Aorta (tissue), 5 donors: ENCODE results near the gene SLC2A6. TPM values are rescaled to one million over a fixed set of nuclear protein-coding genes. Genes with fewer than 3 reads are reported as not detected.
A peak's percentile ranks its signal among the peaks of the same experiment; 100 is the strongest.

Experiments used
- ATAC-seq: fragments of 200-7000 bp; cut with Tn5 transposase; one replicate; pipeline ENCODE4 v1.9.1; 2022; ENCODE audit warnings: moderate library complexity; ENCODE audit not compliant: low FRiP score
- DNase-seq, 2 donors: peaks; one replicate each; pipeline ENCODE4 v3.0.0-alpha.2; 2020
- H3K27ac ChIP-seq, 2 donors: one replicate each; pipeline ENCODE4 v1.5.1; 2013; ENCODE audit warnings: low read length in 2 of 2, mild to moderate bottlenecking in 2 of 2, moderate library complexity in 2 of 2, control low read depth in 1 of 2, inconsistent platforms in 1 of 2, low read depth in 1 of 2
- H3K27me3 ChIP-seq, 2 donors: one replicate each; pipeline ENCODE4 v1.6.1; 2013; ENCODE audit warnings: control low read depth in 1 of 2, low read length in 1 of 2, mild to moderate bottlenecking in 1 of 2, moderate library complexity in 1 of 2; ENCODE audit not compliant: insufficient read depth in 2 of 2, control insufficient read depth in 1 of 2
- H3K36me3 ChIP-seq, 2 donors: one replicate each; pipeline ENCODE4 v1.6.1; 2013; ENCODE audit warnings: control low read depth in 1 of 2, low read length in 1 of 2, mild to moderate bottlenecking in 1 of 2; ENCODE audit not compliant: insufficient read depth in 2 of 2, control insufficient read depth in 1 of 2
- H3K4me1 ChIP-seq, 2 donors: one replicate each; pipeline ENCODE4 v1.6.1; 2013; ENCODE audit warnings: low read length in 2 of 2, control low read depth in 1 of 2, mild to moderate bottlenecking in 1 of 2, moderate library complexity in 1 of 2; ENCODE audit not compliant: insufficient read depth in 2 of 2, control insufficient read depth in 1 of 2
- H3K4me3 ChIP-seq, 2 donors: one replicate each; pipeline ENCODE4 v1.5.1; 2013; ENCODE audit warnings: low read length in 2 of 2, control low read depth in 1 of 2, mild to moderate bottlenecking in 1 of 2
- H3K9me3 ChIP-seq: one replicate; pipeline ENCODE4 v1.6.1; 2013; ENCODE audit warnings: mild to moderate bottlenecking, low read length; ENCODE audit not compliant: control insufficient read depth
- WGBS, 2 donors: extraction: QIAGEN DNeasy Blood & Tissue Kit; methylation state at CpG; one replicate each; pipeline ENCODE4 v1.1.7; 2013; 5-methylcytosine and 5-hydroxymethylcytosine counted together
- intact Hi-C, 2 donors: fragments of 100-400 bp; cut with DNase I; formaldehyde crosslinking; loops; one replicate each; pipeline versions ENCODE4 v1.14.2 to v1.15.0; 2022
- polyA plus RNA-seq, 2 donors: library from polyadenylated mRNA; stranded (reverse); fragments of 200-250 nt; gene quantifications; one replicate each; pipeline ENCODE4 v1.2.3, GENCODE V29; 2013
- total RNA-seq, 2 donors: library from RNA; stranded (reverse); fragmentation: NEBNext Ultra II Directional; extraction: Animal tissue kit (Norgen Biotek cat#: 25700); gene quantifications; one replicate each; pipeline ENCODE4 v1.2.1, GENCODE V29; 2021
- donor health status: healthy with polysubstance abuse.
- donor health status: Bipolar disorder and iron deficiency.
- donor health status: DM: no; HTN: no; CAD: no.
- donor health status: DM: no; HTN: no; CAD: no.
- donor health status: DM: yes; HTN: yes; CAD: no.

SLC2A6 gene
- total and polyA plus RNA-seq, 4 donors, result 1.5 to 5.8 (median 2.9) TPM

DNA sequence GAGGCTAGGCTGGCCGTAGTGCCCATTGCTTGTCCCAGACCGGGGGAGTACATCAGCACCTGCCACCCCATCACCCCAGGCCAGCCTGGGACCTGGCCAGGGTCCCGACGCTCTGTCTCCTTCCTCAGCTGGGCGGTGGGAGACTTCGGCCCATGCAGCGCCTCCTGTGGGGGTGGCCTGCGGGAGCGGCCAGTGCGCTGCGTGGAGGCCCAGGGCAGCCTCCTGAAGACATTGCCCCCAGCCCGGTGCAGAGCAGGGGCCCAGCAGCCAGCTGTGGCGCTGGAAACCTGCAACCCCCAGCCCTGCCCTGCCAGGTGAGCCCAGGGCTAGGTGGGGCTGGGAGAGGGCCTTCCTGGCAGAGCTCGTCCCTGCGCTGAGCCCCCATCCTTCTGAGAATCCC, 35.7 kb downstream of the SLC2A6 start:
- Histone ChIP-seq H3K36me3 (no peaks in the 10 kb centered on the region), H3K4me3 (no peak overlapping the region), H3K9me3 (no peaks in the 10 kb centered on the region), H3K4me1 (no peaks in the 10 kb centered on the region), H3K27me3 (no peaks in the 10 kb centered on the region), H3K27ac (no peak overlapping the region)
- 91 to 93% methylated on average over 15 of the region's 15 CpGs for WGBS, 2 donors
- intact Hi-C loops, result no loop called here
- ATAC-seq (no peak), DNase-seq (no peak)

DNA sequence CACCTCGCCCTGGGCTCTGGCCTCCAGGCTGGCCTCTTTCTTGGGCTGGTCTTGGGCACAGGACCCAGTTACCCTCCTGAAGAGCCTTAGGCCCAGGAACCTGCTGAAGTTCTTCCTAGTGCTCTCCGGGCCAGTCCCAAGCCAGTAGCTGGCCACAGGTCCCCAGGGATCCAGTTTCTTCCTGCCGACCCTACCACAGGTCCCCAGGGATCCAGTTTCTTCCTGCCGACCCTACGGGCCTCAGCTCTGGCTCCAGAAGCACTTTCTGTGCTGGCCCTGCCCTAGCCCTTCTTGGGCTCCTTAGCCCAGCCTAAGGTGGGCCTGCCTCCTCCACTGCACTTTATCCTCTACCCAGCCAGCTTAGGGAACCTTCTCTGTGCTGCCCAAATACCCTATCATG, 37.3 kb downstream of the SLC2A6 start:
- H3K4me3 ChIP-seq, result no peak overlapping the region
- no peaks in the 10 kb centered on the region for H3K9me3 ChIP-seq
- no peaks in the 10 kb centered on the region for H3K4me1 ChIP-seq
- H3K27me3 ChIP-seq, result no peaks in the 10 kb centered on the region
- H3K36me3 ChIP-seq, result no peaks in the 10 kb centered on the region
- intact Hi-C loops, result no loop called here
- H3K27ac ChIP-seq, result no peak overlapping the region
- ATAC-seq (no peak), DNase-seq (no peak)
- WGBS, 2 donors, result 52 to 55% methylated on average over 5 of the region's 5 CpGs

DNA sequence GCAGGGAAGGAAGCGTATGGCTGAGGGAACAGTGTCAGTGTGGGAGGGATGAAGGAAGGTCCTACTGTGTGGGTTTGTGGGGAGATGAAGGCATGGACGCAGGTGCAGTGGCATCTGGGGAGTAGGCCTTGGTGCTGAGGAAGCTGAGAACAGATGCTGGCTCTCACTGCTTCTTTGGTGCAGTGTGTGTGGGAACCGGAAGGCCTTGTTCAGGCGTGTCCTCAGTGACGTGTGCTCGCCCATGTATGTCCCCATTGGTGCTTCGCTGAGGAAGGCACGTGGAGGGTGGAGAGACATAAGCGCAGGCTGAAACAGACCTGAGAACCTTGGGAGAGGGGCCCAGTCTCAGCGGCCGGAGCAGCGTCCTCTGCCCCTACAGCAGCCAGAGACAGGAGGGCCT, 38.0 kb downstream of the SLC2A6 start:
- DNase-seq, result no peak
- no peaks in the 10 kb centered on the region for H3K4me1 ChIP-seq
- no peak overlapping the region for H3K27ac ChIP-seq
- H3K27me3 ChIP-seq, result no peaks in the 10 kb centered on the region
- no peak overlapping the region for H3K4me3 ChIP-seq
- H3K9me3 ChIP-seq, result no peaks in the 10 kb centered on the region
- intact Hi-C loops, result no loop called here
- 89 to 93% methylated on average over 12 of the region's 12 CpGs for WGBS, 2 donors
- H3K36me3 ChIP-seq, result no peaks in the 10 kb centered on the region
- no peak for ATAC-seq

DNA sequence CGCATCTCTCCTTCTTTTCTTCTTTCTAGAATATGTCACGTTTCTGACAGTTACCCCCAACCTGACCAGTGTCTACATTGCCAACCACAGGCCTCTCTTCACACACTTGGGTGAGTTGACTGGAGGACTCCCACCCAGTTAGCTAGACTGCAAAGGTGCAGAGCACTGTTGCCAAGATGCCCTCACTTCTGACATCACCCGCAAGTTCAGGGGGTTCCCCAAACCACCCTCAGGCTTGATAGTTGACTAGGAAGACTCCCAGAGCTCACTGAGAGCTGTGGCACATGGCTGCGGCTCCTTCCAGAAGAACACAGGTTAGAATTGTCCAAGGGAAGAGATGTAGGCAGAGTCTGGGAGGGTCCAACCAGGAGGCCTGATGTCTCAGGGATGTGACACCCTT, 39.6 kb downstream of the SLC2A6 start:
- intact Hi-C loops, result no loop called here
- H3K4me1 ChIP-seq, result no peaks in the 10 kb centered on the region
- no peak overlapping the region for H3K27ac ChIP-seq
- ATAC-seq, result no peak
- H3K9me3 ChIP-seq, result no peaks in the 10 kb centered on the region
- 82 to 84% methylated on average over 4 of the region's 4 CpGs for WGBS, 2 donors
- no peaks in the 10 kb centered on the region for H3K27me3 ChIP-seq
- H3K36me3 ChIP-seq, result no peaks in the 10 kb centered on the region
- H3K4me3 ChIP-seq, result no peak overlapping the region
- DNase-seq, result no peak

DNA sequence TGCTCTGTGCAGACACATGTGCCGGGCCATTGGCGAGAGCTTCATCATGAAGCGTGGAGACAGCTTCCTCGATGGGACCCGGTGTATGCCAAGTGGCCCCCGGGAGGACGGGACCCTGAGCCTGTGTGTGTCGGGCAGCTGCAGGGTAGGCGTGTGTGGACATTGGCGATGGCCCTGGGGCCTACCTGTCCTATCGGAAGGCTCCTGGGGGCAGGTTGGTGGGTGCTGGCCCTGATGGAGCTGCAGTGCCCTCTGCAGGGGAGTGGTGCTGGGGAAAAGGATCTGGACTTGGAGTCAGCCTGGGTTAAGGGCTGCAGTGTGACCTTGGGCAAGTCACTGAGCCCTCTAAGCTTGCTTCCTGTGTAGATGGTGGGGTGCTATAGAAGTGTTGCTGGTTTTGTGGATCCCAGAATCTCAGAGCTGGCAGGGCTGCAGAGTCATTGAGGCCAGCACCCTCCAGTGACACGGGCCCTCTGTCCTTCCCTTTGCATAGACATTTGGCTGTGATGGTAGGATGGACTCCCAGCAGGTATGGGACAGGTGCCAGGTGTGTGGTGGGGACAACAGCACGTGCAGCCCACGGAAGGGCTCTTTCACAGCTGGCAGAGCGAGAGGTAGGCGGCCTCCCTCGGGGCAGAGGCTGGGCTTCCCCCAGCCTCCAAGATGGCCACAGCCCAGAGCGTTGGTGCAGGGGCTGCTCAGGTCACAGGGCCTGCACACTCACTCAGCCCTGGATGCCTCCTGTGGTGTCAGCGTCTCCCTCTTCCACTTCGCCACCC, 41.0 kb downstream of the SLC2A6 start:
- no peaks in the 10 kb centered on the region for H3K4me1 ChIP-seq
- intact Hi-C loops, result no loop called here
- DNase-seq (no peak), ATAC-seq (no peak)
- H3K27me3 ChIP-seq, result no peaks in the 10 kb centered on the region
- H3K4me3 ChIP-seq, result no peak overlapping the region
- H3K27ac ChIP-seq, result no peak overlapping the region
- WGBS, 2 donors, result 92 to 94% methylated on average over 20 of the region's 20 CpGs
- H3K9me3 ChIP-seq, result no peaks in the 10 kb centered on the region
- H3K36me3 ChIP-seq, result no peaks in the 10 kb centered on the region

DNA sequence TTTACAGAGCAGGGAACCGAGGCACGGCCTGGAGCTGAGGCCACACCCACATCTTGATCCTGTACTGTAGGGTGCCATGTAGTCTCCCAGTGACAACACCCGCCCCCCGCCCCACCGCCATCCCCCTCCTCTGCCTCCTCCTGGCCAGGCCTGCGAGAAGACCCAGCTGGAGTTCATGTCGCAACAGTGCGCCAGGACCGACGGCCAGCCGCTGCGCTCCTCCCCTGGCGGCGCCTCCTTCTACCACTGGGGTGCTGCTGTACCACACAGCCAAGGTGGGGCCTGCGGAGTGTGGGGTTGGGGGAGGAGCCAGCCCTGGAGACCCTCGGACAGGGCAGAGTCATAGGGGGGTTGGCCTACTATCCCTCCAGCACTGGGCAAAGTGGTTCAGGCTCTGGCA, 42.2 kb downstream of the SLC2A6 start:
- Histone ChIP-seq H3K27ac (no peak overlapping the region), H3K36me3 (no peaks in the 10 kb centered on the region), H3K4me1 (no peaks in the 10 kb centered on the region), H3K4me3 (no peak overlapping the region), H3K27me3 (no peaks in the 10 kb centered on the region), H3K9me3 (no peaks in the 10 kb centered on the region)
- intact Hi-C loops, result no loop called here
- ATAC-seq, result no peak
- DNase-seq, result no peak
- 78 to 84% methylated on average over 16 of the region's 16 CpGs for WGBS, 2 donors

DNA sequence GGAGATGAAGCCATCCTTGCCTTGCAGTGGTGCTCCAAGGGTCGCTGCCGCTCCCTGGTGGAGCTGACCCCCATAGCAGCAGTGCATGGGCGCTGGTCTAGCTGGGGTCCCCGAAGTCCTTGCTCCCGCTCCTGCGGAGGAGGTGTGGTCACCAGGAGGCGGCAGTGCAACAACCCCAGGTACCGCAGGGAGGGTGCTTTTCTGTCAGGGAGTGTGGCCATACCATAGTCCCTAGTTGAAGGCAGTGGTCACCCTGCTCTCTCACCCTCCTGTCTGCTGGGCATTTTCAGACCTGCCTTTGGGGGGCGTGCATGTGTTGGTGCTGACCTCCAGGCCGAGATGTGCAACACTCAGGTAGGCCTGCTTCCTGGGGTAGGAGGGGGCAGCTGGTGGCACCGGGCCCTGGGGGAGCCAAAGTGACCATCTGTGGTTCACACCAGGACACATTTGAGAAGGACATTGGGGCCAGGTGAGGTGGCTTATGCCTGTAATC, 45.5 kb downstream of the SLC2A6 start:
- intact Hi-C loops, result no loop called here
- 85 to 86% methylated on average over 11 of the region's 11 CpGs for WGBS, 2 donors

DNA sequence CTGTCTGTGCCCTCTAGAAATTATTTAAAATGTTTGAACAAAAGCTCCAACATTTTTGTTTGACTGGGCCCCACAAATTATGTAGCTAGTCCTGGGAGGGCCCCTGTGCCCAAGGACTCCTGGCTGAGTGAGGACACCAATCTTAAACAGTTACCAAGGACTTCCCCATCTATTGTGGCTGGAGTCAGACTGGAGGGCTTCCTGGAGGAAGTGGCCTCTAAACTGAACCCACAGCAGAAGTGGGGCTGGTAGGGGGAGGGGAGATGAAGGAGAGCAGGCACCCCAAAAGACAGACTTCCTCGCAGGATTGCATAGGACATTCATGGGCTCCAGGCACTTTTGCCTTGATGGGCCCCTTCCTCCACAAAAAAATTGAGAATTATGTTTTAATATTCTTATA, 48.7 kb downstream of the SLC2A6 start:
- H3K4me3 ChIP-seq, result no peak overlapping the region
- no peak for ATAC-seq
- H3K9me3 ChIP-seq, result no peaks in the 10 kb centered on the region
- H3K4me1 ChIP-seq, result no peaks in the 10 kb centered on the region
- DNase-seq, result no peak
- 95 to 100% methylated on average over 1 of the region's 1 CpG for WGBS, 2 donors
- no peak overlapping the region for H3K27ac ChIP-seq
- intact Hi-C loops, result no loop called here
- H3K27me3 ChIP-seq, result no peaks in the 10 kb centered on the region
- H3K36me3 ChIP-seq, result no peaks in the 10 kb centered on the region

More for the DNA sequence above, 45.5 kb downstream of the SLC2A6 start:
- no peak overlapping the region for H3K27ac ChIP-seq
- H3K27me3 ChIP-seq, result no peaks in the 10 kb centered on the region
- H3K36me3 ChIP-seq, result no peaks in the 10 kb centered on the region
- DNase-seq (no peak), ATAC-seq (no peak)
- no peak overlapping the region for H3K4me3 ChIP-seq
- H3K4me1 ChIP-seq, result no peaks in the 10 kb centered on the region
- H3K9me3 ChIP-seq, result no peaks in the 10 kb centered on the region

DNA sequence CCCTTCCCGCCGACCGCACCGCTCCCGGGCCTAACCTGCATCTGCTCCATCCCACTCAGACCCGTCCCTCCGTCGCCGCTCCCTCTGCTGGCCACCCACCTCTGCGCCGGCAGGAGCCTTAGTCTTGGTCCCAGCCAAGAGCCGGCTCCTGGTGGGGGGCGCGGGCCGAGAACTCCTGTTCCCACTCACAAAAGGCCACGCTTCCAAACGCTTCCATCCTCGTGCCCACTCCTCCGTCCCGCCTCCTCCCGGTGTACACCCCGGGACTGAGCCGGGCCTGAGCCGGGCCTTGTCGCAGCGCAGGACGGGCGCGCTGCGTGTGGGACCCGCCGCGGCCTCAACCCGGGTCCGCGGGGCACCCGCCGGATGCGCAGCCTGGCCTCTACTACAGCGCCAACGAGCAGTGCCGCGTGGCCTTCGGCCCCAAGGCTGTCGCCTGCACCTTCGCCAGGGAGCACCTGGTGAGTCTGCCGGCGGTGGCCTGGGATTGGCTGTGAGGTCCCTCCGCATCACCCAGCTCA, 49.2 kb downstream of the SLC2A6 start:
- 23 to 24% methylated on average over 49 of the region's 49 CpGs for WGBS, 2 donors
- Histone ChIP-seq H3K27ac (no peak overlapping the region), H3K9me3 (no peaks in the 10 kb centered on the region), H3K4me3 (no peak overlapping the region), H3K36me3 (no peaks in the 10 kb centered on the region), H3K27me3 (no peaks in the 10 kb centered on the region), H3K4me1 (no peaks in the 10 kb centered on the region)
- intact Hi-C loops, result no loop called here
- ATAC-seq, result peak; percentile 39
- no peak for DNase-seq
